PC-3 (cell line): ENCODE results near the gene SMG1.

ENCODE experiments used
- CTCF ChIP-seq: fragments of 300-600 bp; sonication (generic); conservative IDR thresholded peaks from 2 replicates; pipeline ENCODE4 v1.5.1; 2017; ENCODE audit warnings: antibody characterized with exemption, low read depth, mild to moderate bottlenecking, low read length
- EZH2 ChIP-seq: fragments of 300-600 bp; sonication (generic); IDR thresholded peaks from one replicate; pipeline ENCODE4 v1.6.1; 2017; ENCODE audit warnings: antibody characterized with exemption, mild to moderate bottlenecking, low read length; ENCODE audit not compliant: unreplicated experiment

GRCh38 chr16:18829251-18829650, 97.0 kb downstream of the SMG1 start:
- TF ChIP-seq CTCF: no peak
- no peak for TF ChIP-seq EZH2
